ENCODE measurements around the gene TMEM43.

DNA sequence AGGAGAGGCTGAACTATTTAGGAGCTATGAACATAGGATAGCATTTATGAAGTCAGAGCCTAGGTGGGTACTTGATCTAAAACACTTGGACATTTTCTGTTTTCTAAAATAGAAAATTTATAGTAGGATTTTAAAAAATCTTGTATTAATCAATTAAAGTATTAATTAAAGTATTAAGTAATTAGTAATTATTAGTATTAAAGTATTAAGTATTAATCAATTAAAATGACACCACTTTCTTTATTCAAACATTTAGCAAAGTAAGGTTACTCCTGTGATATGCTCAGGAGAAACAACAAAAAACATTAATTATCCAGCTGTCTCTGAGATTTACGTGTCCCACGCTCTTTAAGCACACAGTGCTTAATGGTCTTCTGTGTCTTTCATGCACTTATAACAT, 32.4 kb upstream of the TMEM43 start:
- TF ChIP-seq, protein P1, sequence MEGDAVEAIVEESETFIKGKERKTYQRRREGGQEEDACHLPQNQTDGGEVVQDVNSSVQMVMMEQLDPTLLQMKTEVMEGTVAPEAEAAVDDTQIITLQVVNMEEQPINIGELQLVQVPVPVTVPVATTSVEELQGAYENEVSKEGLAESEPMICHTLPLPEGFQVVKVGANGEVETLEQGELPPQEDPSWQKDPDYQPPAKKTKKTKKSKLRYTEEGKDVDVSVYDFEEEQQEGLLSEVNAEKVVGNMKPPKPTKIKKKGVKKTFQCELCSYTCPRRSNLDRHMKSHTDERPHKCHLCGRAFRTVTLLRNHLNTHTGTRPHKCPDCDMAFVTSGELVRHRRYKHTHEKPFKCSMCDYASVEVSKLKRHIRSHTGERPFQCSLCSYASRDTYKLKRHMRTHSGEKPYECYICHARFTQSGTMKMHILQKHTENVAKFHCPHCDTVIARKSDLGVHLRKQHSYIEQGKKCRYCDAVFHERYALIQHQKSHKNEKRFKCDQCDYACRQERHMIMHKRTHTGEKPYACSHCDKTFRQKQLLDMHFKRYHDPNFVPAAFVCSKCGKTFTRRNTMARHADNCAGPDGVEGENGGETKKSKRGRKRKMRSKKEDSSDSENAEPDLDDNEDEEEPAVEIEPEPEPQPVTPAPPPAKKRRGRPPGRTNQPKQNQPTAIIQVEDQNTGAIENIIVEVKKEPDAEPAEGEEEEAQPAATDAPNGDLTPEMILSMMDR (IDR thresholded peaks at IDR 0.05; ENCODE audit: low read depth, low read length) = no peak
- no peak for TF ChIP-seq POLR2A (IDR thresholded peaks at IDR 0.05; ENCODE audit: extremely low read depth, insufficient read length)
- no peak for TF ChIP-seq MYC (IDR thresholded peaks at IDR 0.05; ENCODE audit: low read depth, low read length)
- TF ChIP-seq, protein P2, sequence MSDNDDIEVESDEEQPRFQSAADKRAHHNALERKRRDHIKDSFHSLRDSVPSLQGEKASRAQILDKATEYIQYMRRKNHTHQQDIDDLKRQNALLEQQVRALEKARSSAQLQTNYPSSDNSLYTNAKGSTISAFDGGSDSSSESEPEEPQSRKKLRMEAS (IDR thresholded peaks at IDR 0.05; ENCODE audit: low read depth, low read length) = no peak

Measured in NB4 (cell line).